BLaER1 (cell line): ENCODE data around the gene MNAT1.
"Not testable (repeated sequence)": the region's sequence is repeated elsewhere in the genome, so short reads cannot be mapped to it uniquely, and the experiment has no call there.

Experiments used
- H3K27ac ChIP-seq: shearing (Covaris generic); formaldehyde crosslinking; 2 replicates; pipeline ENCODE4 v1.8.1; 2022
- H3K27me3 ChIP-seq: shearing (Covaris generic); formaldehyde crosslinking; 2 replicates; pipeline ENCODE4 v1.8.1; 2022
- H3K36me3 ChIP-seq: shearing (Covaris generic); formaldehyde crosslinking; 2 replicates; pipeline ENCODE4 v1.8.1; 2022
- H3K4me1 ChIP-seq: shearing (Covaris generic); formaldehyde crosslinking; 2 replicates; pipeline ENCODE4 v1.8.1; 2022
- H3K4me2 ChIP-seq: shearing (Covaris generic); formaldehyde crosslinking; 2 replicates; pipeline ENCODE4 v1.8.1; 2022
- H3K4me3 ChIP-seq: shearing (Covaris generic); formaldehyde crosslinking; 2 replicates; pipeline ENCODE4 v1.8.1; 2022
- H3K9ac ChIP-seq: shearing (Covaris generic); formaldehyde crosslinking; 2 replicates; pipeline ENCODE4 v1.8.1; 2022
- H3K9me3 ChIP-seq: shearing (Covaris generic); formaldehyde crosslinking; 2 replicates; pipeline ENCODE4 v1.8.1; 2022
- H4K20me1 ChIP-seq: shearing (Covaris generic); formaldehyde crosslinking; 2 replicates; pipeline ENCODE4 v1.8.1; 2022
- Cebpa-rat ChIP-seq: shearing (Covaris generic); IDR thresholded peaks from 2 replicates; pipeline ENCODE4 v1.8.1; 2022

MNAT1 gene

DNA sequence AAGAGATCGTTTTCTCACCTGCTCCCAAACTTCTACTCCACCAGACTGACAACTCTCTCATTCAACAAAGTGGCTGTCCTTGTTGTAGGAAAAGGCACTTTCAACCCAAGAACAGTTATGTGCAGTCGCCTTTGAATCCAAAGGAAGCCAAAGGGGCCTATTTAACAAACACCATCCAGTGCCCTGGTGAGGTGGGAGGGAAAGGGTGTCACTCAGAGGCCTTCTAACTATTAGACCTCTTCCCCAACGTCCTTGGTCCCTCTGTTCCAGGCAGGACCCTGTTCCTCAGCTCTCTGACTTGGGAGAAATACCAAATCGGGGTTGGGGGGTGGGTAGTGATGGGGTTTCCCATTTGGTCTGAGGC, 13.6 kb upstream of the MNAT1 start:
- H3K4me2 ChIP-seq: no peak overlapping the region
- no peak overlapping the region for H3K27ac ChIP-seq
- H3K9ac ChIP-seq: no peak overlapping the region

DNA sequence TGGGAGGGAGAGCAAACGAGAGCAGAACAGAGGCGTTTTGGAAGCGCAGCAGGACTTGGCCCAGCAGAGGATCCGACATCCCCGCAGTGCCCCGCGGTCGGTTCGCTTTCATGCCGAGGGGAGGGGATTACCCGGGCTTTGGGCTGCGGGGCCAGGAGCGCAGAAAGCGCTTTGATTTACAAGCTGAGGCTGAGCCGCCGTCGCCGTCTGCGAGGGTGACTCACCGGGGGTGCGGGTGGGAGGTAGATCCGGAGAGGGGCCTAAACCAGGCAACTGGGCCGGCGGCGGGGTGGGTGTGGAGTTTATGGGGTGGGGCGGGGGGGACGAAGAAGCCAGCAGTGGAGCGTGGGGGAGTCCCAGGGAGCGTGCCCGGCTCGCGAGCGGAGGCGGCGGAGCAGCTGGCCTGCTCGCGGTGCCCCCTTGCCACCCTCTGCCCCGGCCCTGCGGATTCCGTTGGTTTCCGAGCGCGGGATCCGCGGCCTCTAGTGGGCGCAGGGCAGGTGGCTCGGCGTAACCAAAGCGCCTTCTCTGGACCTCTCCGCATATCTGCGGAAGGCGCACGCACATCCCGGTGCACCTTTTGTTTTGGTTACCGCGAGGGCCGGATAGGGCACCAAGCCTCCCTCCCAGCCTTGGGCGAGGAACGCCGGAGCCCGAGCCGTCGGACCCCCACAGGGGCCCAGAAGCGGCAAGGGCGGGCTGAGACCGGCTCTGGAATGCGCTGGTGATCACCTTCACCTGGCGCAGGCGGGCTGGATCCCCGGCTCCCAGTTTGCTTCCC, 13.0 kb upstream of the MNAT1 start:
- H3K9ac ChIP-seq: no peak overlapping the region
- peaks cover 29% of the 10 kb centered on the region for H4K20me1 ChIP-seq
- H3K4me3 ChIP-seq: peak overlapping the region; percentile 65
- H3K4me2 ChIP-seq: peak overlapping the region; percentile 95
- no peak for TF ChIP-seq Cebpa-rat
- H3K27me3 ChIP-seq: peaks cover 70% of the 10 kb centered on the region
- H3K9me3 ChIP-seq: peaks cover 10% of the 10 kb centered on the region
- H3K36me3 ChIP-seq: no peaks in the 10 kb centered on the region
- H3K4me1 ChIP-seq: peaks cover 21% of the 10 kb centered on the region
- H3K27ac ChIP-seq: no peak overlapping the region

More for the DNA sequence above, 13.6 kb upstream of the MNAT1 start:
- H3K4me1 ChIP-seq: peaks cover 21% of the 10 kb centered on the region
- H3K27me3 ChIP-seq: peaks cover 66% of the 10 kb centered on the region
- H4K20me1 ChIP-seq: peaks cover 29% of the 10 kb centered on the region
- no peak for TF ChIP-seq Cebpa-rat
- no peak overlapping the region for H3K4me3 ChIP-seq
- H3K36me3 ChIP-seq: no peaks in the 10 kb centered on the region
- peaks cover 10% of the 10 kb centered on the region for H3K9me3 ChIP-seq

DNA sequence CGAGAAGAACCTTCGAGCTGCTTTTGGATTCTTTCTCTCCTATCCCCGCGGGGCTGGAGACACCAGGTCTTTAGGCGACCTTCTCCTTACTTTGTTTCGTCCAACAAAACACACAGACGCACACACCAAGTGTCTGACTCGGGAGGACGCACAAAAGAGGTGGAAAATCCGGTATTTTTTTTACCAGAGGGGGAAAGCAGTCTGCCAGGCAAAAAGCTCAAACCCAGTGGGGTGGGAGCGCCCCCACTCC, 12.5 kb upstream of the MNAT1 start:
- no peaks in the 10 kb centered on the region for H3K36me3 ChIP-seq
- H3K27ac ChIP-seq: no peak overlapping the region
- peak overlapping the region; percentile 95 for H3K4me2 ChIP-seq
- H3K27me3 ChIP-seq: peaks cover 70% of the 10 kb centered on the region
- H3K9me3 ChIP-seq: peaks cover 10% of the 10 kb centered on the region
- H3K4me1 ChIP-seq: peaks cover 21% of the 10 kb centered on the region
- no peak for TF ChIP-seq Cebpa-rat
- H3K9ac ChIP-seq: no peak overlapping the region
- peaks cover 29% of the 10 kb centered on the region for H4K20me1 ChIP-seq
- H3K4me3 ChIP-seq: peak overlapping the region; percentile 65

DNA sequence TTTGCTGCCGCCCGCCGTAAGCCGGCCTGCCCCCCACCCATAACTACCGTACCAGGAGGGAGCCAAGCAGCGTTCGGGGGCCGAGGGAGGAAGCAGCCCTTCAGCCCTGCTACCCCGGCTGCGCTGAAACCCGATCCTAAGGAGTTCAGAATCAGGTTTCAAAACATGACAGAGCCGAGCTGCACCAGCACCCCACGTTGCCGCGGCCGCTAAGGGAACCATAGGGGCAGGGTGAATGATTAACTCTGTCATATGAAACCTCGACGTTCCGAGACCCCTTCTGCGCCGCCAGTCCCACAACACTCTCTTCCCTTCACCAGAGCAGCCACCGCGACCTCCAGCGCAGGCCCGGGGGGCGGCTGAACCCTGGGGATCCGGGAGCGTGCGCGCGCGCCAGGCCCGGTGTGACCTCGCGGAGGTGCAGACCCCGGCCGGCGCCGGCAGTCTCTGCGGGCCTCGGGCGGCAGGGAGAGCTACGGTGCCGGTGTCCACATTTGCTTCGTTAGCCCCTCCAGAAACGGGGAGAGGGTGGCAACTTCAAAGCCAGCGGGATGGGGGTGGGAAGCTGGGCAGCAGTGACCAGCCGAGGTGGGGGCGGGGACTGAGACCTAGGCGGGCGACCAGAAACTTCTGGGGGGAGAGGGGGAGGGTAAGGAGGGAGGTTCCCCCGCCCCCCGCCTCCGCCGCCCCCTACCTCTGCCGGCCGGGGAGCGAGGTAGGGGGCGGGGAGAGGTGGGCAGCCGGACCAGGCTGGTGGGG, 12.0 kb upstream of the MNAT1 start:
- Histone ChIP-seq H3K27ac (no peak overlapping the region), H4K20me1 (peaks cover 29% of the 10 kb centered on the region), H3K27me3 (peaks cover 70% of the 10 kb centered on the region), H3K9me3 (peaks cover 10% of the 10 kb centered on the region), H3K4me2 (peak overlapping the region; percentile 95), H3K36me3 (no peaks in the 10 kb centered on the region), H3K9ac (no peak overlapping the region), H3K4me3 (peak overlapping the region; percentile 65), H3K4me1 (peaks cover 21% of the 10 kb centered on the region)
- no peak for TF ChIP-seq Cebpa-rat

DNA sequence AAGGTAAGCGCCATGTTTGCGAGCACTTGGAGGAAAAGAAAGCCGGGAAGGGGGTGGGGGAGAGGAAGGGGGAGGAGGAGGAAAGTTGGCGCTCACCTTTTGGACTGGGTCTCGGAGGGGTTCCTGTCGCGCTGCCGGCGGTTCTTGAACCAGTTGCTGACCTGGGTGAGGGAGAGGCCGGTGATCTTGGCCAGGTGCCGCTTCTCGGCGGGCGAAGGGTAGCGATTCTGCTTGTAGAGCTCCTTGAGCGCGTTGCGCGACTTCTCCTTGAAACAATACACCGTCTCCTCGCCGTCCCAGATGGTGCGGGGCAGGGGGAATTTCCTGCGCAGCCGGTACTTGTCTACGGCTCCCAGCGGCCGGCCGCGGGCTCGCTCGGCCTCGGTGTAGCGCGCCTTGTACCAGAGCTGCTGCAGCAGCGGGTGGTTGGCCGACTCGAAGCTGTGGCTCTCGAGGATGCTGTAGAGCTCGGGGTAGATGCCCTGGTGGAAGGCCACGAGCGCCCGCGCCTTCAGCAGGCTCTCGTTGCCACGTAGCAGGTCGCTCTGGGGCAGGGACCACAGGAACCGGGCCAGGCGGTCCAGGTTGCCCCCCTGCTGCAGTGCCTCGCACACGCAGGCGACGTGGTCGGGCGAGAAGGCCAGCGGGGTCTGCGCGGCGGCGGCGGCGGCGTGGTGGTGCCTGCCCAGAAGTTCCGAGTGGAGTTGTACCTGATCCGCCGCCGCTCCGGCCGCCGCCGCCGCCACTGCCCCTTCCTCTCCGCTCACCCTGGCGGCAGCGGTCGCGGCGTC, 11.2 kb upstream of the MNAT1 start:
- Histone ChIP-seq H3K4me3 (peak overlapping the region; percentile 65), H3K4me1 (peaks cover 21% of the 10 kb centered on the region), H3K9me3 (peaks cover 10% of the 10 kb centered on the region), H4K20me1 (peaks cover 29% of the 10 kb centered on the region), H3K36me3 (no peaks in the 10 kb centered on the region), H3K27me3 (peaks cover 70% of the 10 kb centered on the region), H3K27ac (no peak overlapping the region), H3K9ac (no peak overlapping the region), H3K4me2 (peak overlapping the region; percentile 95)
- TF ChIP-seq Cebpa-rat: no peak

DNA sequence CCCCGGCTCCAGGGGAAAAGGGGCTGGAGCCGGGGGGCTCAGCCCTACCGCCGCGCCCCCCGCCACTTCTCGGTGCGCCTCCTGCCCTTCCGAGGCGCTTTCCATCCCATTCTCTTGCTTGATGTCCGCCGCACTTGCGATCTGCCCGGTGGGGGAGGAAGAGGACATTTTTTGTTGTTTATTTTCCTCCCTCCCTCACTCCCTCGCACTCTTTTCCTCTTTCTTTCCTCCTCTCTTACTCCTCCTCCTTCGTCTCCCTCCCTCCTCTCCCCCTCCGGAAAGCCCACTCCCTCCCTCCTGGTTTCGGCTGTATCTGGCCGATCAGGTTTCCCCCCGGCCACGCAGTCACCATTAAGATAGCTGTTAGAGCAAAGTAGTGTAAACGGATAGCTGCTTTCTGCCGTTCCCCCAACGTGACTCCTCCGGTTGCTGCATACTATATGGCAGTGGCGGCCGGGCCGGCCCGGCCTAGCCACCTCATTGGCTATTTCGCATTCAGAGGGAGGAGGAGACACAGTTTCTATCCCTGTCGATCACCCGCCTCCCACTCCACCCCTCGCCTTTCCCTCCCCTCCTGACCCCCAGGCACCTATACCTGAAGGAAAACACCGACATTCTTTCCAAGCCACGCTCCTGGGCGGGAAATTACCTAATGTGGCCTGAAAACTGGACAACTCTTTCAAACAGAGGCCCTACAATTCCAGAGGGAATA, 10.5 kb upstream of the MNAT1 start, which contains the start of gene SIX4:
TSS of gene SIX4 (minus strand) at position 445 of the 712 bp plus-strand sequence. CDS start at position 168, 277 bp downstream.
- no peak within 1 kb of the TSS for H3K27ac ChIP-seq
- H3K27me3 ChIP-seq: peaks cover 70% of the 10 kb centered on the region

DNA sequence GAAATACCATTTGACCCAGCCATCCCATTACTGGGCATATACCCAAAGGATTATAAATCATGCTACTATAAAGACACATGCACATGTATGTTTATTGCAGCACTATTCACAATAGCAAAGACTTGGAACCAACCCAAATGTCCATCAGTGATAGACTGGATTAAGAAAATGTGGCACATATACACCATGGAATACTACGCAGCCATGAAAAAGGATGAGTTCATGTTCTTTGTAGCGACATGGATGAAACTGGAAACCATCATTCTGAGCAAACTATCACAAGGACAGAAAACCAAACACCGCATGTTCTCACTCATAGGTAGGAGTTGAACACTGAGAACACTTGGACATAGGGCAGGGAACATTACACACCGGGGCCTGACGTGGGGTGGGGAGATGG, 3.3 kb upstream of the MNAT1 start:
- not testable (repeated sequence) for H3K36me3 ChIP-seq, H3K27me3 ChIP-seq, H3K4me2 ChIP-seq, H3K27ac ChIP-seq, H3K9me3 ChIP-seq, H3K9ac ChIP-seq, H3K4me3 ChIP-seq, H4K20me1 ChIP-seq
- peaks cover 15% of the 10 kb centered on the region for H3K4me1 ChIP-seq

More for the DNA sequence above, 10.5 kb upstream of the MNAT1 start, which contains the start of gene SIX4:
- Histone ChIP-seq H3K9ac (no peak within 1 kb of the TSS), H3K4me1 (peaks cover 21% of the 10 kb centered on the region), H3K4me3 (peak within 1 kb of the TSS; percentile 65), H3K36me3 (no peaks in the 10 kb centered on the region), H3K4me2 (peak within 1 kb of the TSS; percentile 95), H4K20me1 (peaks cover 29% of the 10 kb centered on the region), H3K9me3 (peaks cover 10% of the 10 kb centered on the region)
- TF ChIP-seq Cebpa-rat: no peak

DNA sequence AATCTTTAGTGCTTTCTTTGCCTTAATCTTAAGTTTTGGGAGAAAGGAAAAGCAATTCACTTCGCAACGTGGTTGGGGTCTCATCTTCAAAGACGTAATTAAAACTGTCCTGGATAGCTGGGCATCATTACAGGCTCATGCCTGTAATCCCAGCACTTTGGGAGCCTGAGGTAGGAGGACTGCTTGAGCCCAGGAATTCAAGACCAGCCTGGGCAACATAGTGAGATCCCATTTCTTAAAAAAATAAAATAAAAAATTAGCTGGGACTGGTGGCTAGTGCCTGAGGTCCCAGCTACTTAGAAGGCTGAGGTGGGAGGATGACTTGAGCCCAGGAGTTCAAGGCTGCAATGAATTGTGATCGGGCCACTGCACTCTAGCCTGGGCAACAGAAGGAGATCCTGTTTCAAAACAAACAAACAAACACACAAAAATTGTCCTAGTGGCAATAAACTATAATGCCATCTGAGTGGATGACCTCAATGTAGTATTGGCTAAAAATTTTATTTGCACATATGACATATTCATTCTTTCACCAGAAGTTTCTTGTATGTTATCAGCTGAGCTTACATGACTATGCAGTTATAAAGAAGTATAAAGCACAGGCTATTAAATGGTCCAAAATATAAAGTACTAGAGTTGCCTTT, 1.6 kb upstream of the MNAT1 start:
- peaks cover 21% of the 10 kb centered on the region for H3K4me1 ChIP-seq
- no peaks in the 10 kb centered on the region for H3K27me3 ChIP-seq
- H3K9me3 ChIP-seq: no peaks in the 10 kb centered on the region
- no peak for TF ChIP-seq Cebpa-rat
- H4K20me1 ChIP-seq: peaks cover 14% of the 10 kb centered on the region
- H3K27ac ChIP-seq: no peak overlapping the region
- H3K4me2 ChIP-seq: no peak overlapping the region
- no peaks in the 10 kb centered on the region for H3K36me3 ChIP-seq
- H3K4me3 ChIP-seq: no peak overlapping the region
- no peak overlapping the region for H3K9ac ChIP-seq

DNA sequence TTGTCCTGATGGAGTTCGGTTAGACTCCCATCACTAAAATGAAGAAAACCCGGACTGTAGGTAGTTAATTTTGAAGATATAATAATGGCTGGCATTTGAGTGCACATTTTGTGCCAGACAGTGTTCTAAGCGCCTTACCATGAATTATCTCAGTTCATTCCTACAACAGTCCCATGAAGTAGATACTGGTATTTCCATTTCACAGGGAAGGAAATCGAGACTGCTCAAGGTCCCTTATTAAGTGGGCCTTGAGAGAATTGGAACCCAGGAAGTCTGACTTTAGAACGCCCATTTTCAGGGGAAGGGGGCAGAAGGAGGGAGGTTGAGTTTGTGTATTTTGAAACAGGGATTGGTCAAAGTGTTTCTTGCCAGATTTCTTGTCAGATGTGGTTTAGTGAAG, 855 bp downstream of the MNAT1 start:
- H4K20me1 ChIP-seq: peaks cover 38% of the 10 kb centered on the region
- H3K36me3 ChIP-seq: no peaks in the 10 kb centered on the region
- H3K27ac ChIP-seq: peak overlapping the region; percentile 82
- no peaks in the 10 kb centered on the region for H3K27me3 ChIP-seq
- no peak for TF ChIP-seq Cebpa-rat
- peaks cover 21% of the 10 kb centered on the region for H3K4me1 ChIP-seq
- H3K9me3 ChIP-seq: no peaks in the 10 kb centered on the region
- H3K4me2 ChIP-seq: peak overlapping the region; percentile 93
- peak overlapping the region; percentile 92 for H3K4me3 ChIP-seq
- H3K9ac ChIP-seq: peak overlapping the region; percentile 91
